Ovary (tissue), 9 donors: Measurements from ENCODE around the gene SKAP2. TPM values are rescaled to one million over a fixed set of nuclear protein-coding genes. Genes with fewer than 3 reads are reported as not detected.

Experiments
- DNase-seq, 5 donors: peaks; one replicate each; pipeline ENCODE4 v3.0.0-alpha.2; 2019 to 2020
- H3K27ac ChIP-seq, 2 donors: fragments of 200-600 bp; one replicate each; pipeline versions ENCODE4 v1.5.1 to v1.8.0; 2019 to 2022
- H3K27me3 ChIP-seq: fragments of 200-600 bp; one replicate; pipeline ENCODE4 v1.8.0; 2022
- H3K36me3 ChIP-seq: fragments of 200-600 bp; sonication (generic); one replicate; pipeline ENCODE4 v1.5.1; 2019
- H3K4me1 ChIP-seq: one replicate; pipeline ENCODE4 v1.8.1; 2013; ENCODE audit warnings: mild to moderate bottlenecking, moderate library complexity; ENCODE audit not compliant: insufficient read depth
- H3K4me3 ChIP-seq: fragments of 200-600 bp; sonication (generic); one replicate; pipeline ENCODE4 v1.5.1; 2017
- H3K9me3 ChIP-seq, 2 donors: fragments of 200-600 bp in 1 of 2; sonication (generic) in 1 of 2; one replicate each; pipeline versions ENCODE4 v1.5.1 to v1.8.1; 2013 to 2019; ENCODE audit warnings: mild to moderate bottlenecking in 1 of 2, moderate library complexity in 1 of 2
- EP300 ChIP-seq: sonication (generic); formaldehyde crosslinking; IDR thresholded peaks from one replicate; pipeline ENCODE4 v1.6.1; 2017; ENCODE audit warnings: antibody characterized with exemption
- POLR2A ChIP-seq: fragments of 450-650 bp; IDR thresholded peaks from one replicate; pipeline ENCODE4 v1.6.1; 2017; ENCODE audit warnings: antibody characterized with exemption, mild to moderate bottlenecking, moderate library complexity
- WGBS, 3 donors: extraction: QIAGEN DNeasy Blood & Tissue Kit in 1 of 3; methylation state at CpG; one replicate each; pipeline versions ENCODE4 v1.1.5 to v1.1.7; 2013 to 2017; 5-methylcytosine and 5-hydroxymethylcytosine counted together
- intact Hi-C, 4 donors: fragments of 100-400 bp; cut with DNase I; formaldehyde crosslinking; loops; one replicate each; pipeline versions ENCODE4 v1.11.0 to v1.15.1; 2022 to 2023
- polyA plus RNA-seq, 2 donors: library from polyadenylated mRNA; stranded (reverse); fragments of 200-250 nt in 1 of 2; fragments of 350-450 nt in 1 of 2; fragmentation: Illumina TruSeq in 1 of 2; extraction: RNeasy Lipid Tissue Mini Kit (QIAGEN cat#74804) in 1 of 2; gene quantifications; one replicate each; pipeline ENCODE4 v1.2.3, GENCODE V29; 2013 to 2014
- total RNA-seq, 7 donors: library from RNA; depleted of rRNA in 2 of 7; stranded (reverse); fragments of >200 nt in 2 of 7; fragmentation: NEBNext Ultra II Directional in 3 of 7; extraction: Animal tissue kit (Norgen Biotek cat#: 25700) in 3 of 7; gene quantifications; one replicate each; pipeline versions ENCODE4 v1.1.0 to v1.2.4, GENCODE V29; 2016 to 2023
- TF ChIP-seq, protein P1 (sequence below), 3 donors: fragments of 450-650 bp in 2 of 3; fragments of 200-600 bp in 1 of 3; IDR thresholded peaks; one replicate each; pipeline versions ENCODE4 v1.5.1 to v1.8.0; 2016 to 2022; ENCODE audit warnings: antibody characterized with exemption in 3 of 3, mild to moderate bottlenecking in 1 of 3
- donor health status: DM: no; HTN: no; CAD: no; lungs with moderate emphysema.
- donor health status: DM: no; HTN: no; CAD: no.
- donor health status: Bipolar disorder and iron deficiency.
- donor health status: DM: yes; HTN: yes; CAD: no.
- donor health status: DM: no; HTN: no; CAD: no.
- donor health status: DM: yes; HTN: yes; CAD: no.

The SKAP2 gene
- total and polyA plus RNA-seq, 9 donors: 8.6 to 40.8 (median 20.0) TPM

DNA sequence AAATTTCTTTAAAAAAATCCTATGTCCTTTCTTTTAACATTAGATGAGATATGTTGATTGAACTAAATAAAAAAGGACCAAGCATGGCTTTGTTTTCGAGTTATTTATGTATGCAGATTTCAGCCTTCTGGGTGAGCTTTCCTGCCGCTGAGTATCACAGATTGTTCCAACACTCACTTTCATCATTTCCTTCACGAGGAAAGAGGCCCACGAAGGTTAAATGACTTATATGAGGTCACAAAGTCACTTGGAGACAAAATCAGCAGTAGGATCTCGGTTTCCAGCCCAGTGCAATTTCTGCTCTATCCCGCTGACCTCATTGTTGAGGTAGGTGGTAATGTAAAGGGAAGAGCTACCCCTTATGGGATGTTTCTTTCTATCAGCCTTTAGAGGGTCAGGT is 226.8 kb downstream of the SKAP2 start:
- H3K4me3 ChIP-seq: no peak overlapping the region
- H3K27me3 ChIP-seq: no peaks in the 10 kb centered on the region
- 81 to 87% (median 82%) methylated on average over 6 of the region's 6 CpGs for WGBS, 3 donors
- DNase-seq: no peak
- no peaks in the 10 kb centered on the region for H3K4me1 ChIP-seq
- no peak for TF ChIP-seq POLR2A
- TF ChIP-seq EP300: no peak
- TF ChIP-seq, protein P1, sequence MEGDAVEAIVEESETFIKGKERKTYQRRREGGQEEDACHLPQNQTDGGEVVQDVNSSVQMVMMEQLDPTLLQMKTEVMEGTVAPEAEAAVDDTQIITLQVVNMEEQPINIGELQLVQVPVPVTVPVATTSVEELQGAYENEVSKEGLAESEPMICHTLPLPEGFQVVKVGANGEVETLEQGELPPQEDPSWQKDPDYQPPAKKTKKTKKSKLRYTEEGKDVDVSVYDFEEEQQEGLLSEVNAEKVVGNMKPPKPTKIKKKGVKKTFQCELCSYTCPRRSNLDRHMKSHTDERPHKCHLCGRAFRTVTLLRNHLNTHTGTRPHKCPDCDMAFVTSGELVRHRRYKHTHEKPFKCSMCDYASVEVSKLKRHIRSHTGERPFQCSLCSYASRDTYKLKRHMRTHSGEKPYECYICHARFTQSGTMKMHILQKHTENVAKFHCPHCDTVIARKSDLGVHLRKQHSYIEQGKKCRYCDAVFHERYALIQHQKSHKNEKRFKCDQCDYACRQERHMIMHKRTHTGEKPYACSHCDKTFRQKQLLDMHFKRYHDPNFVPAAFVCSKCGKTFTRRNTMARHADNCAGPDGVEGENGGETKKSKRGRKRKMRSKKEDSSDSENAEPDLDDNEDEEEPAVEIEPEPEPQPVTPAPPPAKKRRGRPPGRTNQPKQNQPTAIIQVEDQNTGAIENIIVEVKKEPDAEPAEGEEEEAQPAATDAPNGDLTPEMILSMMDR (IDR thresholded peaks at IDR 0.05): no peak
- intact Hi-C loops: no loop called here
- H3K9me3 ChIP-seq: no peaks in the 10 kb centered on the region
- no peak overlapping the region for H3K27ac ChIP-seq
- H3K36me3 ChIP-seq: no peaks in the 10 kb centered on the region

DNA sequence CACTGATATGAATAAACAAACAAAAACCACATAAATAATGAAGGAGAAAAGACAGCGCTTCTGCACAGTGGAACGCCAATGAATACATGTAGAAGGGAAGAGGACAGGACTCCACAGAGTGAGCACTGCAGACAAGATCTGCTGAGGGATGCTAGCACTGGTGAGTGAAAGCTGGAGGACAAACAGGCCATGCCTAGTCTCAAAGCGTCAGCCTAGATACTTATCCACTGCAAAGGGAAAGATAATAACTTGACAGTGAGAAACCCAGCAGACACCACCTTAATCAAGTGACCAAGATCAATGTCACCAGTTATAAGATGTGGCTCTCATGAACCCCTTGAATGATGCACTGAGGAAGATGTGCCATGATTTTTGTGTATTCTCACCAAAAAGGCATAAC is 227.6 kb downstream of the SKAP2 start:
- TF ChIP-seq, protein P1 (IDR thresholded peaks at IDR 0.05): no peak
- TF ChIP-seq POLR2A: no peak
- intact Hi-C loops: no loop called here

DNA sequence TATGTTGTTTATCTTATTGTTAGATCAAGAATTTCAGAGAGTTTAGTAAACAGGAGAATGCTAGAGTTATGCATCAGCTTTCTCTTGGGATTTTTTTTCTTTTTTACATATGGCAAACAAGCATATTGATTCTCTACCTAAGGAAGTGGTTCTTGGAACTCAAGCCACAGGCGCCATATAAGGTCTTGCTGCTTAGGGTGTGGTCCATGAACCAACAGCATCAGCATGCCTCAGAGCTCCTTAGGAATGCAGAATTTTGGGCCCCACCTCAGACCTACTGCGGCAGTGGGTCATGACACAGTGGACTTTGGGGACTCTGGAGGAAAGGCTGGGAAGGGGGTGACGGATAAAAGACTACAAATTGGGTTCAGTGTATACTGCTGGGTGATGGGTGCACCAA is 230.8 kb downstream of the SKAP2 start:
- intact Hi-C loops: no loop called here
- Histone ChIP-seq H3K9me3 (no peaks in the 10 kb centered on the region), H3K4me3 (no peak overlapping the region), H3K27ac (no peak overlapping the region), H3K36me3 (no peaks in the 10 kb centered on the region), H3K4me1 (no peaks in the 10 kb centered on the region), H3K27me3 (no peaks in the 10 kb centered on the region)
- TF ChIP-seq, protein P1 (IDR thresholded peaks at IDR 0.05): no peak
- TF ChIP-seq EP300 (no peak), POLR2A (no peak)
- no peak for DNase-seq
- WGBS, 3 donors: 95 to 97% (median 96%) methylated on average over 3 of the region's 3 CpGs

More for the DNA sequence above, 227.6 kb downstream of the SKAP2 start:
- Histone ChIP-seq H3K4me3 (no peak overlapping the region), H3K9me3 (no peaks in the 10 kb centered on the region), H3K27me3 (no peaks in the 10 kb centered on the region), H3K27ac (no peak overlapping the region), H3K36me3 (no peaks in the 10 kb centered on the region), H3K4me1 (no peaks in the 10 kb centered on the region)
- no peak for DNase-seq
- WGBS, 3 donors: 69 to 76% (median 75%) methylated on average over 3 of the region's 3 CpGs

GRCh38 chr7:26631601-26632000 is 232.8 kb downstream of the SKAP2 start:
- H3K9me3 ChIP-seq: no peaks in the 10 kb centered on the region
- H3K36me3 ChIP-seq: no peaks in the 10 kb centered on the region
- intact Hi-C loops: no loop called here
- H3K27me3 ChIP-seq: no peaks in the 10 kb centered on the region
- TF ChIP-seq POLR2A (no peak), EP300 (no peak)
- TF ChIP-seq, protein P1 (IDR thresholded peaks at IDR 0.05): no peak
- no peak overlapping the region for H3K4me3 ChIP-seq
- no peaks in the 10 kb centered on the region for H3K4me1 ChIP-seq
- WGBS, 3 donors: 82 to 88% (median 85%) methylated on average over 6 of the region's 6 CpGs
- no peak overlapping the region for H3K27ac ChIP-seq
- no peak for DNase-seq
